B cell (primary cell): ENCODE results near the gene ANTXR2. TPM values are rescaled to one million over a fixed set of nuclear protein-coding genes. Genes with fewer than 3 reads are reported as not detected.

Source experiments
- ATAC-seq: fragments of 200-7000 bp; cut with Tn5 transposase; one replicate; pipeline ENCODE4 v1.10.0; 2021; ENCODE audit warnings: low read depth, mild to moderate bottlenecking, moderate number of reproducible peaks, moderate library complexity
- CTCF ChIA-PET: fragments of 350-600 bp; sonication (Branson Sonifier 250); formaldehyde crosslinking; loops from one replicate; lab custom pipeline; 2021; ENCODE audit warnings: antibody characterized with exemption, inconsistent platforms; lab: Charles Lee
- POLR2A ChIA-PET: fragments of 350-600 bp; sonication (Branson Sonifier 250); formaldehyde crosslinking; loops from one replicate; lab custom pipeline; 2021; ENCODE audit warnings: antibody characterized with exemption; lab: Charles Lee
- DNase-seq: peaks from one replicate; pipeline ENCODE4 v3.0.0; 2013
- H2AFZ ChIP-seq: 2 replicates; pipeline ENCODE4 v1.6.1; 2012; ENCODE audit warnings: mild to moderate bottlenecking, low read depth, low read length; ENCODE audit not compliant: insufficient read depth, poor library complexity, severe bottlenecking
- H3K27ac ChIP-seq, 2 donors: 1 replicate in 1 of 2; 2 replicates in 1 of 2; pipeline ENCODE4 v1.5.1; 2012 to 2013; ENCODE audit warnings: low read length in 2 of 2, mild to moderate bottlenecking in 2 of 2, moderate library complexity in 1 of 2
- H3K27me3 ChIP-seq, 4 experiments: fragments of 200-600 bp in 1 of 4; sonication (generic) in 1 of 4; replicated peaks in 1 of 4; 1 replicate in 2 of 4; 2 replicates in 2 of 4; pipeline versions ENCODE4 v1.6.1 to v1.7.0; 2013 to 2016; ENCODE audit warnings: low read length in 3 of 4, mild to moderate bottlenecking in 2 of 4, mixed read lengths in 1 of 4, moderate library complexity in 1 of 4; ENCODE audit not compliant: insufficient read depth in 4 of 4, control insufficient read depth in 3 of 4; ENCODE audit errors: control extremely low read depth in 1 of 4
- H3K36me3 ChIP-seq, 2 experiments: replicated peaks in 1 of 2; 1 replicate in 1 of 2; 2 replicates in 1 of 2; pipeline versions ENCODE4 v1.6.1 to v1.7.1; 2013; ENCODE audit warnings: low read length in 1 of 2; ENCODE audit not compliant: insufficient read depth in 2 of 2, control insufficient read depth in 1 of 2; ENCODE audit errors: control extremely low read depth in 1 of 2, extremely low read depth in 1 of 2
- H3K4me1 ChIP-seq, 2 donors: fragments of 200-600 bp in 1 of 2; sonication (generic) in 1 of 2; 1 replicate in 1 of 2; 2 replicates in 1 of 2; pipeline versions ENCODE4 v1.5.1 to v1.6.1; 2013 to 2017; ENCODE audit warnings: low read length in 2 of 2; ENCODE audit not compliant: control insufficient read depth in 2 of 2, insufficient read depth in 2 of 2
- H3K4me2 ChIP-seq: replicated peaks from 2 replicates; pipeline ENCODE3; 2012; ENCODE audit warnings: mild to moderate bottlenecking, low read depth, low read length; ENCODE audit not compliant: poor library complexity, severe bottlenecking
- H3K4me3 ChIP-seq, 5 experiments: fragments of 200-600 bp in 1 of 5; sonication (generic) in 1 of 5; 1 replicate in 3 of 5; 2 replicates in 2 of 5; pipeline versions ENCODE4 v1.5.1 to v1.7.0; 2011 to 2016; ENCODE audit warnings: low read length in 4 of 5, mild to moderate bottlenecking in 4 of 5, low read depth in 2 of 5, control low read depth in 1 of 5, moderate library complexity in 1 of 5; ENCODE audit not compliant: insufficient read depth in 1 of 5; ENCODE audit errors: control extremely low read depth in 1 of 5, extremely low read depth in 1 of 5
- H3K79me2 ChIP-seq: fragments of 200-600 bp; sonication (generic); one replicate; pipeline ENCODE4 v1.6.0; 2016; ENCODE audit warnings: low read length; ENCODE audit not compliant: control insufficient read depth, insufficient read depth
- H3K9ac ChIP-seq: fragments of 200-600 bp; sonication (generic); 2 replicates; pipeline ENCODE4 v1.6.1; 2017; ENCODE audit warnings: mild to moderate bottlenecking, low read length, moderate library complexity
- H3K9me3 ChIP-seq, 3 donors: one replicate each; pipeline versions ENCODE4 v1.6.1 to v1.7.1; 2013; ENCODE audit warnings: low read length in 2 of 3; ENCODE audit not compliant: control insufficient read depth in 2 of 3, insufficient read depth in 1 of 3; ENCODE audit errors: control extremely low read depth in 1 of 3
- H4K20me1 ChIP-seq: 2 replicates; pipeline ENCODE4 v1.6.0; 2012; ENCODE audit warnings: mild to moderate bottlenecking, low read length; ENCODE audit not compliant: insufficient read depth, control insufficient read depth, poor library complexity, severe bottlenecking
- H3K27ac Mint-ChIP-seq: one replicate; pipeline ENCODE4 v1.8.0; 2021; ENCODE audit warnings: mixed read lengths
- H3K27me3 Mint-ChIP-seq: one replicate; pipeline ENCODE4 v1.8.0; 2021; ENCODE audit warnings: mixed read lengths
- H3K4me1 Mint-ChIP-seq: one replicate; pipeline ENCODE4 v1.8.0; 2021; ENCODE audit warnings: mixed read lengths
- H3K4me3 Mint-ChIP-seq: one replicate; pipeline ENCODE4 v1.8.0; 2021; ENCODE audit warnings: mixed read lengths
- H3K9me3 Mint-ChIP-seq: one replicate; pipeline ENCODE4 v1.8.0; 2022; ENCODE audit warnings: mixed read lengths; ENCODE audit not compliant: insufficient read depth
- CTCF ChIP-seq: fragments of 200-600 bp; IDR thresholded peaks from one replicate; pipeline ENCODE4 v1.8.0; 2022; ENCODE audit warnings: antibody characterized with exemption, mild to moderate bottlenecking
- EZH2 ChIP-seq: IDR thresholded peaks from 2 replicates; pipeline ENCODE4 v1.6.1; 2012; ENCODE audit warnings: borderline replicate concordance, low read depth, mild to moderate bottlenecking, moderate library complexity, low read length; ENCODE audit not compliant: insufficient read depth, poor library complexity, severe bottlenecking
- WGBS: methylation state at CpG from one replicate; pipeline ENCODE4 v1.1.5; 2013; ENCODE audit warnings: missing lambda C conversion rate; ENCODE audit not compliant: insufficient coverage; 5-methylcytosine and 5-hydroxymethylcytosine counted together
- intact Hi-C: fragments of 100-400 bp; cut with micrococcal nuclease; formaldehyde crosslinking; loops from one replicate; pipeline ENCODE4 v1.10.0; 2022
- polyA plus RNA-seq: library from polyadenylated mRNA; depleted of rRNA; stranded (reverse); fragments of >200 nt; gene quantifications from 2 replicates; pipeline ENCODE4 v1.2.3, GENCODE V29; 2012
- total RNA-seq, 2 donors: library from RNA; stranded (reverse); fragments of 120-200 nt in 1 of 2; gene quantifications; 1 replicate in 1 of 2; 2 replicates in 1 of 2; pipeline versions ENCODE4 v1.2.3 to v1.2.4, GENCODE V29; 2013 to 2022

Gene ANTXR2
- total and polyA plus RNA-seq, 2 donors (not counting 1 experiment from before 2014, with no cell fraction given) = 10.6 to 63.0 TPM

GRCh38 chr4:80027611-80028010 lies 45.4 kb downstream of the ANTXR2 start:
- CTCF ChIA-PET = interaction anchor here (1.0 kb wide), 1 partner anchor 176 kb away, joined by 3 read pairs; no protein-coding TSS in a partner anchor
- Histone ChIP-seq H3K79me2 (no peaks in the 10 kb centered on the region), H2AFZ (no peak overlapping the region), H3K9me3 (no peaks in the 10 kb centered on the region), H3K4me1 (no peaks in the 10 kb centered on the region), H3K4me3 (no peak overlapping the region), H3K9ac (no peak overlapping the region), H3K36me3 (peaks cover 4 to 69% of the 10 kb centered on the region in 2 experiments), H3K4me2 (no peak overlapping the region), H3K27me3 (no peaks in the 10 kb centered on the region), H3K27ac (no peak overlapping the region), H4K20me1 (no peaks in the 10 kb centered on the region)
- POLR2A ChIA-PET = no interaction called here
- no peak overlapping the region for H3K4me3 Mint-ChIP-seq
- no peaks in the 10 kb centered on the region for H3K9me3 Mint-ChIP-seq
- TF ChIP-seq EZH2 (no peak), CTCF (no peak)
- no peaks in the 10 kb centered on the region for H3K27me3 Mint-ChIP-seq
- ATAC-seq = no peak
- no peak for DNase-seq
- intact Hi-C loops = no loop called here
- H3K4me1 Mint-ChIP-seq = no peaks in the 10 kb centered on the region
- H3K27ac Mint-ChIP-seq = no peak overlapping the region
- 50% methylated on average over 1 of the region's 2 CpGs for WGBS

GRCh38 chr4:80026100-80026499 lies 46.9 kb downstream of the ANTXR2 start:
- no peak overlapping the region for H3K27ac Mint-ChIP-seq
- Histone ChIP-seq H3K27me3 (no peaks in the 10 kb centered on the region), H3K27ac (no peak overlapping the region), H3K4me3 (no peak overlapping the region), H3K9ac (no peak overlapping the region), H3K4me1 (no peaks in the 10 kb centered on the region), H3K9me3 (no peaks in the 10 kb centered on the region), H2AFZ (no peak overlapping the region), H3K4me2 (no peak overlapping the region), H3K79me2 (no peaks in the 10 kb centered on the region), H3K36me3 (peaks cover 11 to 62% of the 10 kb centered on the region in 2 experiments), H4K20me1 (no peaks in the 10 kb centered on the region)
- no peak overlapping the region for H3K4me3 Mint-ChIP-seq
- DNase-seq = no peak
- no peaks in the 10 kb centered on the region for H3K9me3 Mint-ChIP-seq
- TF ChIP-seq CTCF = no peak
- TF ChIP-seq EZH2 = no peak
- no peak for ATAC-seq
- ChIA-PET POLR2A (no interaction called here), CTCF (no interaction called here)
- intact Hi-C loops = no loop called here
- H3K27me3 Mint-ChIP-seq = no peaks in the 10 kb centered on the region
- WGBS = no CpG with 5 or more reads among the region's 4 CpGs
- no peaks in the 10 kb centered on the region for H3K4me1 Mint-ChIP-seq
